NCI-H1694 treated with DMSO at 0.1 percent for 48 hours (cell line): ENCODE data around the gene LARP4.
A peak's percentile ranks its signal among the peaks of the same experiment; 100 is the strongest.
"Not testable (repeated sequence)": the region's sequence is repeated elsewhere in the genome, so short reads cannot be mapped to it uniquely, and the experiment has no call there.

Experiments used
- DNase-seq: peaks from one replicate; lab custom pipeline; 2025; lab: John Stamatoyannopoulos, UW

The LARP4 gene

GRCh38 chr12:50400638-50401499 is at the start of gene LARP4:
Gene LARP4, plus strand, starts transcription at chr12:50400885. Its CDS starts 126 bp downstream, at chr12:50401011.
- DNase-seq = peak; percentile 92

- no peak for DNase-seq
Measured at GRCh38 chr12:50351120-50352043, 49.3 kb upstream of the LARP4 start.

- DNase-seq = no peak
Measured at GRCh38 chr12:50353404-50353803, 47.3 kb upstream of the LARP4 start.

GRCh38 chr12:50353869-50354593 is 46.7 kb upstream of the LARP4 start:
- no peak for DNase-seq

GRCh38 chr12:50354908-50355307 is 45.8 kb upstream of the LARP4 start:
- DNase-seq = no peak

GRCh38 chr12:50355365-50355764 is 45.3 kb upstream of the LARP4 start:
- no peak for DNase-seq

- DNase-seq = no peak
Measured at GRCh38 chr12:50362671-50363070, 38.0 kb upstream of the LARP4 start.

GRCh38 chr12:50363141-50363540 is 37.5 kb upstream of the LARP4 start:
- no peak for DNase-seq

GRCh38 chr12:50365709-50366406 is 34.8 kb upstream of the LARP4 start:
- no peak for DNase-seq

- not testable (repeated sequence) for DNase-seq
Measured at GRCh38 chr12:50370672-50371071, 30.0 kb upstream of the LARP4 start.

- DNase-seq = no peak
Measured at GRCh38 chr12:50375802-50376201, 24.9 kb upstream of the LARP4 start.

- no peak for DNase-seq
Measured at GRCh38 chr12:50380761-50381325, 19.8 kb upstream of the LARP4 start.

GRCh38 chr12:50387487-50387886 is 13.2 kb upstream of the LARP4 start:
- DNase-seq = no peak

- DNase-seq = no peak
Measured at GRCh38 chr12:50387972-50388478, 12.7 kb upstream of the LARP4 start.

GRCh38 chr12:50388793-50389192 is 11.9 kb upstream of the LARP4 start:
- not testable (repeated sequence) for DNase-seq

- DNase-seq = no peak
Measured at GRCh38 chr12:50390316-50390741, 10.4 kb upstream of the LARP4 start.

- no peak for DNase-seq
Measured at GRCh38 chr12:50394469-50395029, 6.1 kb upstream of the LARP4 start.

- DNase-seq = no peak
Measured at GRCh38 chr12:50397117-50397650, 3.5 kb upstream of the LARP4 start.

- no peak for DNase-seq
Measured at GRCh38 chr12:50398931-50399330, 1.8 kb upstream of the LARP4 start.

- DNase-seq = no peak
Measured at GRCh38 chr12:50400104-50400637, 514 bp upstream of the LARP4 start.
